Measurements from ENCODE around the gene CACNG1.
"Not testable (repeated sequence)": the region's sequence is repeated elsewhere in the genome, so short reads cannot be mapped to it uniquely, and the experiment has no call there.

CACNG1 gene

DNA sequence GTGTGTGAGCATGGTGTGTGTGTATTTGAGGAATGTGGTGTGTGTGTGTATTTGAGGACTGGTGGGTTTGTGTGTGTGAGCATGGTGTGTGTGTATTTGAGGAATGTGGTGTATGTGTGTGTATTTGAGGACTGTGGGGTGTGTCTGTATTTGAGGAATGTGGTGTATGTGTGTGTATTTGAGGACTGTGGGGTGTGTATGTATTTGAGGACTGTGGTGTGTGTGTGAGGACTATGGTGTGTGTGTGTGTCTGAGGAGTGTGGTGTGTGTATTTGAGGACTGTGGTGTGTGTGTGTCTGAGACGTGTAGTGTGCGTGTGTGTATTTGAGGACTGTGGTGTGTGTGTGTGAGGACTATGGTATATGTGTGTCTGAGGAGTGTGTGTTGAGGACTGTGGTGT, 18.0 kb upstream of the CACNG1 start:
- no peak for DNase-seq

DNA sequence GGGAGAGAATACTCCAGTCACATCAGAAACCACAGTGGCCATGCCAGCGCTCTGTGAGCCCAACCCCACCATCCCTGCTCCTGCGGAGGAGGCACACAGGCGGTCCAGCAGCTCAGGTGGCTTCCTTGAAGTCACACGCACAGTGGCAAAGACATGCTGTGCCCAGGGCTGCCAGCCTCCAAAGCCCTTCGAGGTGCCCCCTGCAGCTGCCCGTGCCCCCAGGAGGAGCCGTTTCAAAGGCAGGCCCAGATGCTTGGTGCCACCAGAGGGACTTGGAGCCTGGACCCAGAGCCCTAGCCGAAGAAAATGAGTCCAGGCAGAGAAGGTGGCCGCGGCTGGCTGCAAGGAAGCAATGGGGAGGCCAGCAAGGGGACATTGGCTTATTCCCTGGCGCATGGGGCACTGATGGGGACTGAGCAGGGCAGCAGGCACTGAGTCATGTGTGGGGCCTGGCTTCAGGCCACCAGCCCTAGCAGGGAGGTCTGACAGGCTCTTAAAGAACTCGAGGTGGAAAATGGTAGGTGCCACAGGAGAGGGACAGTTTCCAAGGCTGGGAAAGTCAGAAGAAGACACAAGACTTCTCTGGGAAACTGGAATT, 17.2 kb upstream of the CACNG1 start:
- no peak for DNase-seq

DNA sequence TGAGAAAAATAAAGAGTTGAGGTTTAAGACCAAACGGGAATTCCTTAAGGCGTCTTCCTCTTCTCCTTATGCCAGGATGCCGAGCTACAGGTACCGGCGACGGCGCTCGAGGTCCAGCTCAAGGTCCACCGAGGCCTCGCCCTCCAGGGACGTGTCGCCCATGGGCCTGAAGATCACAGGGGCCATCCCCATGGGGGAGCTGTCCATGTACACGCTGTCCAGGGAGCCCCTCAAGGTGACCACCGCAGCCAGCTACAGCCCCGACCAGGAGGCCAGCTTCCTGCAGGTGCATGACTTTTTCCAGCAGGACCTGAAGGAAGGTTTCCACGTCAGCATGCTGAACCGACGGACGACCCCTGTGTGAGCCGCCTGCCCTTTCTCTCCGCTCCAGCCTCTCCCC, 13.7 kb upstream of the CACNG1 start:
- no peak for DNase-seq

DNA sequence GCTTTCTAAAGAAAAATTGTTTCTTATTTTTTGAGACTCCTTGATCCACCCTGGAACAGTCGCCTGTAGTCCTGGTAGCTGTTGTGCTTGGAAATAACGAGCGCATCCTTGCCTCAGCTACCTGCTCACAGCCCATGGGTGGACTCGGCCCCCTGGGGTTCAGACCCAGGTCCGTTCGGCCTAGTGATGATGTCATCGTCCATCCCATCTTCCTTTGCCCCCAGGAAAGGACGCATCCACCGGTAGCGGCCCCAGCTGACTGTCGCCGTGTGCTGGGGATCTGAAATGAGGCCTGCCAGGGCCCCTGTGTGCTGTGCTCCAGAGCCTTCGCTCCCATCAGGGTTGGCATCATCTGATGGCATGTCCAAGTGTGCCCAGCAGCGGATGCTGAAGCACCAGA, 12.0 kb upstream of the CACNG1 start:
- DNase-seq: no peak

DNA sequence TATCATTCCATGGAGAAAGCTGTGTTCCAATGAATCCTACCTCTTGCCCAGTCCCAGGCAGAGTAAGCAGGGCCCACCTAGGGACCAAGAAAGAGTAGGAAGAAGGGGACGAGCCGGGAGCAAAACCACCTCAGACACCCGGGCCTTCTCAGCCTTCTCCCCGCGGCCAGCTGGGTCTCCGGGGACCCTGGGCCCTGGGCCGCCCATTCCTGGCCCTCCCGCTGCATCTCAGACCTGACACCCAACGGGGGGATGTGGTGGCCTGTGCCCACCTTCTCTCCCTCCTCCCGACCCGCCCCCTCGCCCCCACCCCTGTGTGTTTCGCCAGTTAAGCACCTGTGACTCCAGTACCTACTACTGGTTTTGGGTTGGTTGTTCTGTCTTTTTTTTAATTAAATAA, 11.4 kb upstream of the CACNG1 start:
- DNase-seq: no peak

DNA sequence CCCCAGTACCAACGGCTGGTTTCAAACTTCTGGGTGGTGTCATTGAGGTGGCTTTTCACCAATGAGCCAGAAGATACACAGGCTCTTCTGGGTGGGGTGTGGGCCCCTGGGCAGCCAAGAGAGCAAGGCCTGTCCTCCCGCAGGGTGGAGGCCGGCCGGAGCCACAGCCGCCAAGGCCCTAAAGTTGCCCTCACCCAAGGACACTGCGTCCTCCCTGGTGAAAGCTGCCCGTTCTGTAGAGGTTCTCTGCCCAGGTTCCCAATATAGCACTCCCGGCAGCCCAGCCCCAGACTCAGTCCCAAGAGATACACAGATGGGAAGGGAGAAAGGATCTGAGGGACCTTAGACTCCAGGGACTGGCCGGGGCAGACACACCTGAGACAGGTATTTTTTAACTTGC, 10.7 kb upstream of the CACNG1 start:
- no peak for DNase-seq

DNA sequence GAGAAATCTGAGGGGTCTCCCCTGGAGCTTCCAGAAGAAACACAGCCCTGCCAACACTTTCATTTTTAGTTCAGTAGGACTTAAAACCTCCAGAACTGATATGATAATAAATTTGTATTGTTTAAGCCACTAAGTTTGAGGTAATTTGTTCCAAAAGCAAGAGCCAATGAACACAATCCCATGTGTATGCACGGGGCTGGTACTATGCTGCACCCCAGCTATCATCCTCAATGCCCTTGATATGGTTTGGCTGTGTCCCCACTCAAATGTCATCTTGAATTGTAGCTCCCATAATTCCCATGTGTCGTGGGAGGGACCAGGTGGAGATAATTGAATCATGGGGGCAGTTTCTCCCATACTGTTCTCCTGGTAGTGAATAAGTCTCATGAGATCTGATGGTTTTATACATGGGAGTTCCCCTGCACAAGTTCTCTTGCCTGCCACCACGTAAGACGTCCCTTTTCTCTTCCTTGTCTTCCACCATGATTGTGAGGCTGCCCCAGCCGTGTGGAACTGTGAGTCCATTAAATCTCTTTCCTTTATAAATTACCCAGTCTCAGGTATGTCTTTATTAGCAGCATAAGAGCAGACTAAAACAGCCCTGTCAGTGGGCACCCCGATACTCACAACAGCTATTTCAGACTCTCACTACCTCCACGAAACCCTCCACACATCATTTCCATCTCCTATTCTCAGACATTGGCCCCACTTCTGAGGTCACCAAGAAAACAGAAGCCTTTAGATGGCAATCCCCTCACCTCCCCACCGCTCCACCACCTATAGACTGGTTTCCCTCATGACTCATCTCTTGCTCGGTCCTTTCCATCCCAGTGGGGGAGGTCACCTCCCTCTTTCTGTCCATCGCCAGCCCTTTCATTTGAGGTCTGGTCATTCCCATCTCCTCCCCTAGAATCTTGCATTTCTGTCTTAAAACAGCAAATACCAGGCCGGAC, 8.9 kb upstream of the CACNG1 start:
- peak; percentile 8 for DNase-seq

DNA sequence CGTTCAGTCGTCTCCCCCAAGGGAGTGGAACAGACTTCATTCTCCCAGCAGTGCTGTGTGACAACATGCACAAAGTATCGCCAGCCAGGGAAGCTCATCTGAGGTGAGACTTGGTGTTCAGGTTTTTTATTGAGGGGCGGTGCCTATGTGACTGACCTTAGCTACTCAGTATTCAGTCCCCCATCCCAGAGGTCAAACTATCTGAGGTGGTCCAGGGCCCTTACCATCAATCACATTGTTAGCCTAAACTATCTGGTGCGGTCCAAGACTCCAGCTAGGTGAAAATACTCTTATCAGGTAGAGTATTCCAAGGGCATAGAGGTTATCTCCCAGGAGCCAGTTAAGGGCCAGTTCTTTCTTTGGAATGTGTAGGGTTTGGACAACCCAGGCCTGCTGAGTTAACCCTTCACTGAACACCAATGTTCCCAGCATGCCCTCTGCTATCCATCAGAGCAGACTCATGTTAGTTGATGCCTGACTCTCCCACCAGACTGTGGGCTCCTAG, 5.4 kb upstream of the CACNG1 start:
- no peak for DNase-seq

DNA sequence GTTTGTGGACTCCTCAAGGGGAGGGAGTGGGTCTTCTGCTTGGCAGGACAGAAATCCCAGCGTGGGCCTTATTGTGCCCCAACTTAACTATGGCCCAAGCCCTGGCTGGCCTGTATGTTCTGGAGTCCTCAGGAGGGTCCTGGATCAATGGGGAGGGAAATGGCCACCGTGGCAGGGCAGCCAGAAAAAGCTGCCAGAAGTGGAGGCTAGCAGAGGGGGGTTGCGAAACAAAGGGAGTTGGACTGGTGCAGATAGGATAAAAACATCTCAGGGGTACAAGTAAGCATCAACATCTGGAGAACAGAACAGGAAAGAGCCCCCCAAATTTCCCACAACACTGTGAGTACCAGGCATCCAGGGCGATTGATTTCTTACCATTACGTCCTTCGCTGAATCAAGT, 3.7 kb upstream of the CACNG1 start:
- DNase-seq: no peak

DNA sequence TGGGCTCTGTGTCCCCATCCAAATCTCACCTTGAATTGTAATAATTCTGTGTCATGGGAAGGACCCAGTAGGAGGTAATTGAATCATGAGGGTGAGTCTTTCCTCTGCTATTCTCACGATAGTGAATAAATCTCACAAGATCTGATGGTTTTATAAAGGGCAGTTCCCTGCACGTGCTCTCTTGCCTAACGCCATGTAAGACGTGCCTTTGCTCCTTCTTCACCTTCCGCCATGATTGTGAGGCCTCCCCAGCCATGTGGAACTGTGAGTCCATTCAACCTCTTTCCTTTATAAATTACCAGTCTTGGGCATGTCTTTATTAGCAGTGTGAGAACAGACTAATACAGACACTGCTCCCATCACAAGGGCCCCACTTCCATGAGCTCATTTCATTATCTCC, 3.2 kb upstream of the CACNG1 start:
- not testable (repeated sequence) for DNase-seq

DNA sequence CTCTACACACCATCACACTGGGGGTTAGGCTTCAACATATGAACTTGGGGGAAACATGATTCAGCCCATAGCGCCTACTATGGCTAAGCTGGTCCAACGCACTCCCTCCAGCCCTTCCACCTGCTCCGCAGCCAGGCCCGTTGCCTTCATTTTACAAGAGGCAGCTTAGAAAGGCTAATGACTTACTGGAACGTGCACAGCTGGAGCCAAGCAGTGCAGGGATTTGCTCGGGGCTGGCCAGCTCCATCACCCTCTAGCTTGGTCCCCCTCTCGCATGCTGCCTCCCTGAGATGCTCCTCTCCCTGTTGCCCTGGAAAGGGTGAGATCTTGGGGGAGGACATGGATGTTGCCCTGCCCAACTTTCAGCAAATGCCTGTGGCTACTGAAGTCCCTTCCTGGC, 2.8 kb upstream of the CACNG1 start:
- DNase-seq: no peak

DNA sequence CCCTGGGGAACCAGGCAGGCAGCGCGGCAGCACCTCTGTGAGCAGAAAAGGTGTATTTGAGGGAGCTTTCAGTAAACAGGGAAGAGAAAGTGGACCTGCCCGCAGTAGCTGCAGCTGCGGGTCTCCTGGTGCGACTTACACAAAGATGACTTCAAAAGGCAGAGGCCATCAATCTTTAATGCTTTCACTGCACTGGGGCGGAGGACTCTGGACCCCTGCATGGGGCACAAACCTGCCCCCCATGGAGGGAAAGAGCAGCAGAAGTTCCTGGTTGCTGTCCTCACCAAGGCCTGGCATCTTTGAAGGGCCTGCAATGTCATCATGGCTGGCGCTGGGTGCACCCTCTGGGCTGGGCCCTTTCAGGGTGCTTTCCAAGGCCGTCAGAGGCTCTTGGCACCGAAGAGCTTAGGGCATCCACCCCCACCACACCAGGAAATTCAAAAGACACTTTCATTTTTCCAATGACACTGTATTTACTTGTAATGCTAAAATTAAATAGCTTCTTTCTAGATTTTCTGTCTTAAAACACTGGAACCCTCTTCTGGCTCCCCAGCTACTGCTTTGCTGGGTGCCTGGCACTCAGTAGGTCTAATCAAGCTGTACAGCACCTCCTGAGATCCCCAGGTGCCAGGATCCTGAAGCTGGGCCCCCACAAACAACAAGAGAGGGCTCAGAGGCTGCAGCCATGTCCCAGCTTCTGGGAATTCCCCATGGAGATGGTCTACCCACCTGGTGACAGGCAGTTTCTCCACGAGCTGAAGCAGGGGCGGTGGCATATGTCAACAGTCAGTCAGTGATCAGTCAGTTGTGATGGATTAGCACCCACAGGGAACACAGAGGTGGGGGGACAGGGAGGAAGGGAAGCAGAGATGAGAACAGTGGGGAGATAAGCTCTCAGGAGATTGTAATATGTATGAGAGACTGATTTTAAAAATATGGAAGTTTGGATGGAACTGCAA, 2.1 kb upstream of the CACNG1 start:
- no peak for DNase-seq

DNA sequence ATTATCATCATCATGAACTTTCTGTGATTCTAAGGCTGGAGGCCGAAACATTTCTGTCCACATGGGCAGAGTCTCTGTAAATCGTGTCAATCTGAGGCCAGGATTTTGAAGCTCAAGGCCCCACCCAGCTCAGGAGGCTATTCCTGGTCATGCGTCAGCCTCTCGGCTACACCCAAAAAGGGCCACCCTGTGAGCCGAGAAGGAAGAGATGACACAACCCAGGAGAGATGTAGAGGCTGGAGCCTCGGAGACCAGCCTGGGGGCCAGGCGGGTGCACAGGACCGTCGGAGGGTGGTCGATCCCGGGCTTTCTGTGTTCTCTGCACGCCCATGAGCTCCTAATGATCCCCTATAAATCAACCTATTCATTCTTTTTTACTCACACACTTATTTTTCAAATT, 1.1 kb upstream of the CACNG1 start:
- no peak for DNase-seq

DNA sequence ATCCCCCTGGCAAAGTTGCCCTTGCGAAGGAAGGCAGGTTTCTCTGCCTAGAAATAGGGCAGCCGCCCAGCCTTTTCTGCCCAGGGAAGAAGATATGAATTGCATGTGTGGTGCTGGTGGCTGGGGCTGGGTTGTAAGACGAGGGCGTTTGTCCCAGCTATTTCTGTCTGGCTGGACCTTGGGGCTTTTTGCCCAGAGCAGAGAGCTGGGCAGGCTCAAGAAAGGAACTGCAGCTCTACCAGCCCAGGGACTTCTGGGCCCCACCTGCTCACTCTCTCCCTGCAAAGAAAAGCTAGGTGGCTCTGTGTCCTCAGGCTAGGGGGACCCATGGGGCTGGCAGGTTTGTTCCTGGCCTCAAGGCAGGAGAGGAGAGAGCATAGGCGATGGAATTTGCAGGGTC, 586 bp downstream of the CACNG1 start:
- no peak for DNase-seq

DNA sequence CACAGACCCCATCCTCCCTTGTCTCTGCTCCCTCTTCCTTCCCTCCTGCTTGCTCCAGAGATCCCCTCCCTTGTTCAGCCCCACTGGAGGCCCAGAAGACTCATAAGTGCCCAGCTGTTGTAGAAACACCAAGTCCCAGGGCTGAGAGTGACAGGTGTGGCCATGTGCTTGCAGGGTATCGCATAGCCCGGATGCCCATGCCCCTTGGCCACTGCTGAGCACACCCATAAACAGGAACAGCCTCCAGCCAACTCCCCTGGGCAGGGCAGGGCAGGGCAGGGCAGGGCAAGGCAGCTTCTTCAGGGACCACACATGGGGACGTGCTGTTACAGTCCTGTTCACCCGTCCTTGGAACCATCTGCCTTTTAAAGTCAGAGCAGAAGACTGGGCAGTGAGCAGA, 2.0 kb downstream of the CACNG1 start:
- no peak for DNase-seq

DNA sequence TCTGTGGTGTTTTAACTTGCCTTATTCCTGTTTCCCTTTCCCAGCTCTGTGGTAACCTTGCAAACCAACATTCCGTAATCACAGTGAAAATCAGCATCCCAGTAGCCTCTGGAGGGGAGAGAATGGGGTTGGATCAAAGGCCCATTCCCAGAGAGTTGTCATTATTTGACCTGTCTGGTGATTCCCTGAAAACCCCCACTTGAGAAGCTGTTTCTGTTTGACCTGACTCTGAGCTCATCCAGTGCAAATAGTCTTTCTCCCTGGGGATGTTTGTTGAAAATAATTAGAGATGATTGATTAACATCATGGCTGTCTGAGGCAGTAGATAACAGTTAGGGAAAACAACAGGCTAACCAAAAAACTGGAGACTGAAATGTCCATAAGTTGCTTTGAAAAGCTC, 3.0 kb downstream of the CACNG1 start:
- no peak for DNase-seq

DNA sequence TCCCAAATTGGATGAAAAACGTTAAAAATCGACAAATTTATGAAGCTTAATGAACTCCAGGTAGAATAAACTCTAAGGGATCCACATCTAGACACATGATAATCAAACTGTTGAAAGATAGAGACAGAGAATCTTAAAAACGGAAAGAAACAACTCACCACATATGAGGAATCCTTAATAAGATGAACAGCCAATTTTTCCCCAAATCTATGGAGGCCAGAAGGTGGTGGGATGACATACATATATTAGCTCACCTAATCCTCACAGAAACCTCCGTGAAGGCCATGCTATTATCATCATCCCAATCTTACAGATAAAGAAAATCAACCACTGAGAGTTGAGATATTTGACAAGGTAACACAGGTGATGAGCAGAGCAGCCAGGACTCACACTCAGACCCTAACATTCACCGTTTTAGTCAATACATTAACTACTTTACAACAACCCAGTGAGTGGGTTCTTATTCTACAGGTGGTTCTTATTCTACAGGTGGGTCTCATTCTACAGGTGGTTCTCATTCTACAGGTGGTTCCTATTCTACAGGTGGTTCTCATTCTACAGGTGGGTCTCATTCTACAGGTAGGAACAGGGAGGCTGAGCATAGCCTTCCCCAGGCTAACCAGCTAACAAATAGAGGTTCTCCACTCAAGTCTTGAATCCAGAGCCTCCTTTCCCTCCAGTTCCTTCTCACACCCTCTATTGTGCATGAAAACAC, 4.8 kb downstream of the CACNG1 start:
- no peak for DNase-seq

DNA sequence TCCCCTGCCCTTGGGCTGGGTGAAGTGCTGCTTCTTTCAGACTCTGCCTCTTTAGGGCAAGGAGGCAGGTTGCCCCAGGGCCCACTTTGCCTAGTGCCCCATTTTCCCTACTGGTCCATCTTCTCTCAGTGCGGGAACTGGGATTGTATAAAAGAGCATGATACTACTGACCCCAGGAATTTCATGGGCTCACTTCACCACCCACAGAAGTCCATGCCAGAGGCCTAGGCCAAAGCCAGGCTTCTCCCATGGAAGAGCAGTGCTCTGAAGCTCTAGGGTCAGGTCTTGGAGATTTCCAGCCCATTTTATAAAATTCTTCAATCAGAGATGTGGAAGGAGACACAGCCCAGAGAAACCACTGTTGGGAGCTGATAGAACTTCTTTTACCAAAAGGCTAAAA, 5.7 kb downstream of the CACNG1 start:
- no peak for DNase-seq

DNA sequence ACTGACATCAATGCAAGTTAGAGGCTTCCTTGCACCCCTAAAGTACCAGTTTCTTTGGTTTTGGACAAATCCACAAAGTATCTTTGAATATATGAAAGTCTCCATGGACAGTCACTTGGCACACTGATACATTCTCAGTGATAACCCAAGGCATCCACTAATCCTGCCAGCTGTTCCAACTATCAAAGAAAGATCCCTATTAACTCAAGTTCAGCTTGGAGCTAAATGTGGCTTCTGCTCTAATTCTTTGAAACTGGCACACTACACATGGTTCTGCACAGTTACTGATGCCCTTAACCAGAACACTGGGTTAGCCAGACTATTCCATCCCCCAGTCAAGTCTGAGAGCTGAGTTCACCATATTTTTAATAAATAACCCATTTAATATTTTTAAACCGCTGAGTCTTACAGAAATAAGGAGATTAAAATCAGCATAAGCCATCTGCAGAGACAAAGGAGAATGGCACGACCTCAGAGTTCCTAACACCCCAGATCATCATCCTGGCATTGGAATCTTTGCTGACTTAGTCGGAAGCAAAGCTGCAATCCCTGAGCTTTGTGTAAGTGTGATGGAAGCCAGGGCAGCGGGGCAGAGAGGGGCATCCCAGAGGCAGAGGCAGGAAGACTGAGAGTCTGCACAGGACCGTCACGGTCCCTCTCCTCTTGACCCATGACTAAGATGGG, 6.3 kb downstream of the CACNG1 start:
- DNase-seq: no peak

DNA sequence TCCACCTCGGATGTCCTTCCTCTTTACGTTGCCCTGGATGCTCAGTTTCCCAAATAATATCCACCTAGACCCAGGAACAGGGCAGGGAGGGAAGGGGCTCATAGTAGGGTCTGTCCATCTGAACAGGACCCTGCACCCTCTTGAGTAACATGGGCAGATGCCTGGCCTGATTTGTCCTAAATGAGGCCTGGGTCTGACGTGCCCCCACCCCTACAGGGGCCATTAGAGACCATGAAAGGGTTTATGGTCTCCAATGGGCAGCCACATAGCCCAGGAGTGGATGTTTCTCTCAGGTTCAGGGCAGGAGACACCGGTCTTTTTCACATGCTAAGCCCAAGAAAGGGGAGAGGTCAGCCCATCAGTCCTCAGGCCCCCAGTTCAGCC, 6.8 kb downstream of the CACNG1 start:
- DNase-seq: no peak

DNA sequence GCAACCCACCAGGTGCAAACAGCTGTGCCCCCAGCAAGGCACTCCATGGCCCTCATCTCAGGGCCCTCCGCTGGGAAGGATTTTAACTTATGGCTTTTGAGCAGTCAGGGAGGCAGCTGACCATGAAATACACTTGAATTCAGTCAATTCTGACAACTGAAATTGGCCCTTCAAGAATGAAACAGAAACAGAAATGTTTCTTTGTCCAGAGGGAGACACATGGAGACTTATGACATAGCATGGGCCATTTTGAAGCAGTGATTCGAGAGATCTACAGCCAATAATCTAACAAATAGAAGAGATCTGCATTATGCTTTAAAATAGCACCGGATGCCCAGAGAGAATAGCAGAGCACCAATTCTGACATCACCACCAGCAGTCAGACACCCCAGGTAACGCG, 7.5 kb downstream of the CACNG1 start:
- DNase-seq: no peak

Measured in activated CD4-positive, alpha-beta T cell treated with anti-CD3 and anti-CD28 coated beads, Interleukin-2, amount 50 U/mL, for 16 hours (primary cell).